Heart left ventricle (tissue), 16 donors: ENCODE results near the gene B3GAT1. TPM values are rescaled to one million over a fixed set of nuclear protein-coding genes. Genes with fewer than 3 reads are reported as not detected.

Source experiments
- ATAC-seq, 4 donors: fragments of 200-7000 bp; cut with Tn5 transposase; one replicate each; pipeline ENCODE4 v1.9.1; 2020 to 2022; ENCODE audit warnings: moderate library complexity in 4 of 4, mild to moderate bottlenecking in 3 of 4, moderate number of reproducible peaks in 1 of 4
- DNase-seq, 5 donors: peaks; one replicate each; pipeline ENCODE4 v3.0.0-alpha.2; 2020
- H3K27ac ChIP-seq, 12 donors: fragments of 200-600 bp; sonication (generic) in 4 of 12; one replicate each; pipeline versions ENCODE4 v1.5.0 to v1.8.0; 2016 to 2022; ENCODE audit warnings: mild to moderate bottlenecking in 2 of 12
- H3K27me3 ChIP-seq, 9 donors: fragments of 200-600 bp; sonication (generic) in 2 of 9; one replicate each; pipeline versions ENCODE4 v1.5.1 to v1.8.0; 2016 to 2022; ENCODE audit warnings: mild to moderate bottlenecking in 3 of 9
- H3K36me3 ChIP-seq, 9 donors: fragments of 200-600 bp; sonication (generic) in 2 of 9; one replicate each; pipeline versions ENCODE4 v1.5.0 to v1.8.0; 2018 to 2022; ENCODE audit warnings: mild to moderate bottlenecking in 2 of 9
- H3K4me1 ChIP-seq, 12 donors: fragments of 200-600 bp; sonication (generic) in 4 of 12; one replicate each; pipeline versions ENCODE4 v1.5.0 to v1.8.0; 2016 to 2022; ENCODE audit warnings: mild to moderate bottlenecking in 3 of 12
- H3K4me3 ChIP-seq, 12 donors: fragments of 200-600 bp; sonication (generic) in 4 of 12; one replicate each; pipeline versions ENCODE4 v1.5.0 to v1.8.0; 2017 to 2022; ENCODE audit warnings: mild to moderate bottlenecking in 9 of 12, moderate library complexity in 4 of 12
- H3K9me3 ChIP-seq, 12 donors: fragments of 200-600 bp; sonication (generic) in 4 of 12; one replicate each; pipeline versions ENCODE4 v1.5.0 to v1.8.0; 2016 to 2022; ENCODE audit warnings: mild to moderate bottlenecking in 1 of 12
- POLR2A ChIP-seq, 2 donors: fragments of 450-650 bp; IDR thresholded peaks; one replicate each; pipeline ENCODE4 v1.6.1; 2017; ENCODE audit warnings: antibody characterized with exemption in 2 of 2, mild to moderate bottlenecking in 2 of 2, moderate library complexity in 2 of 2
- WGBS, 4 donors: extraction: QIAGEN DNeasy Blood & Tissue Kit in 2 of 4; methylation state at CpG; one replicate each; pipeline versions ENCODE4 v1.1.5 to v1.1.7; 2013 to 2018; 5-methylcytosine and 5-hydroxymethylcytosine counted together
- intact Hi-C, 10 donors: fragments of 100-400 bp; cut with DNase I; formaldehyde crosslinking; loops; one replicate each; pipeline versions ENCODE4 v1.11.1 to v1.14.2; 2022
- polyA plus RNA-seq, 2 donors: library from polyadenylated mRNA; stranded (reverse); fragments of 200-250 nt; gene quantifications; one replicate each; pipeline ENCODE4 v1.2.3, GENCODE V29; 2013
- total RNA-seq, 9 donors: library from RNA; depleted of rRNA in 2 of 9; stranded (reverse); fragments of >200 nt in 2 of 9; fragmentation: NEBNext Ultra II Directional in 3 of 9; extraction: Animal tissue kit (Norgen Biotek cat#: 25700) in 3 of 9; gene quantifications; one replicate each; pipeline versions ENCODE4 v1.1.0 to v1.2.4, GENCODE V29; 2016 to 2023
- TF ChIP-seq, protein P1 (sequence below), 12 donors: fragments of 200-600 bp; sonication (generic) in 4 of 12; IDR thresholded peaks; one replicate each; pipeline versions ENCODE4 v1.5.0 to v1.8.0; 2018 to 2022; ENCODE audit warnings: antibody characterized with exemption in 12 of 12, mild to moderate bottlenecking in 5 of 12
- donor health status: ischemic (EF 13 %, LVEDD 7.1; RV severe dilation, severe dysfunction).
- donor health status: healthy with polysubstance abuse.
- donor health status: DM: no; HTN: yes; CAD: no.
- donor health status: DM: no; HTN: no; CAD: no.
- donor health status: ischemic (EF 25% LVEDD 6.9; RV normal size, moderate dysfunction).
- donor health status: ischemic (EF 25% LVEDD 5.7; RV mildly dilated, moderate dysfunction).
- donor health status: healthy.
- donor health status: DM: yes; HTN: yes; CAD: no.
- donor health status: ischemic (EF 35%, LVEDD 5.7; RV mildly dilated, moderate dysfunction).
- donor health status: nonischemic (EF 11% LVEDD 7.7; RV severe dilation, severe dysfunction).
- donor health status: DM: yes; HTN: yes; CAD: no.
- donor health status: PGD.
- donor health status: ischemic (EF 29% LVEDD 5.4; RV normal size, mild dysfunction).
- donor health status: nonischemic (EF 23%, LVEDD 6.1; RV moderate dilation, normal function).

B3GAT1 gene
- total and polyA plus RNA-seq, 11 donors, result 0.04 to 0.64 (median 0.09) TPM; not detected in 4

DNA sequence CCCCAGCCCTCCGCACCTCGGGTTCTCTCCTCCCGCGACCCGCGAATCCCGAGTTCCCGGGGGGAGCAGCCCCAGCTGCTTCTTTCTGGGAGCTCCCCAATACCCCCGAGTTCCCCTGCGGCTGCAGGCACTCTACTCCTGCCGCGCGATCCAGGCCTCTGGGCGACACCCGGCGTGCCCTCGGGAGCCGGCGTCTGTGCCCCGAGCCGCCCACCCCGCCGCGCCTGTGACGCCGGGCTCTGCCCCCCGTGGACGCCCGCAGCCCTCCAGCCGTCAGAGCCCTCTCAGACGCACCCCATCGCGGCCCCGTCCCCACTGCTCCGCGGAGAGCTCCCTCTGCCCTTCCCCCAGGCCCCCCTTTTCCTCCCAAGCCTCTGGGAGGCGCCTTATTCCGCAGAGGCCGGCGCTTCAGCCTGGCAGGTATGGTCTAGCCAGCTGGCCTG is 79.8 kb downstream of the B3GAT1 start:
- H3K36me3 ChIP-seq, result no peaks in the 10 kb centered on the region
- H3K4me3 ChIP-seq, result peak overlapping the region; percentile 9 to 62 (median 50)
- ATAC-seq, result peak in 2 of 4 donors; percentile 16 to 37
- H3K9me3 ChIP-seq, result no peaks in the 10 kb centered on the region
- intact Hi-C loops, result no loop called here
- peaks cover 0 to 40% (median 10%) of the 10 kb centered on the region in 9 donors for H3K27me3 ChIP-seq
- no peak for DNase-seq
- H3K4me1 ChIP-seq, result peaks cover 0 to 21% (median 12%) of the 10 kb centered on the region in 12 donors
- TF ChIP-seq POLR2A (IDR thresholded peaks at IDR 0.05), result no peak
- TF ChIP-seq, protein P1, sequence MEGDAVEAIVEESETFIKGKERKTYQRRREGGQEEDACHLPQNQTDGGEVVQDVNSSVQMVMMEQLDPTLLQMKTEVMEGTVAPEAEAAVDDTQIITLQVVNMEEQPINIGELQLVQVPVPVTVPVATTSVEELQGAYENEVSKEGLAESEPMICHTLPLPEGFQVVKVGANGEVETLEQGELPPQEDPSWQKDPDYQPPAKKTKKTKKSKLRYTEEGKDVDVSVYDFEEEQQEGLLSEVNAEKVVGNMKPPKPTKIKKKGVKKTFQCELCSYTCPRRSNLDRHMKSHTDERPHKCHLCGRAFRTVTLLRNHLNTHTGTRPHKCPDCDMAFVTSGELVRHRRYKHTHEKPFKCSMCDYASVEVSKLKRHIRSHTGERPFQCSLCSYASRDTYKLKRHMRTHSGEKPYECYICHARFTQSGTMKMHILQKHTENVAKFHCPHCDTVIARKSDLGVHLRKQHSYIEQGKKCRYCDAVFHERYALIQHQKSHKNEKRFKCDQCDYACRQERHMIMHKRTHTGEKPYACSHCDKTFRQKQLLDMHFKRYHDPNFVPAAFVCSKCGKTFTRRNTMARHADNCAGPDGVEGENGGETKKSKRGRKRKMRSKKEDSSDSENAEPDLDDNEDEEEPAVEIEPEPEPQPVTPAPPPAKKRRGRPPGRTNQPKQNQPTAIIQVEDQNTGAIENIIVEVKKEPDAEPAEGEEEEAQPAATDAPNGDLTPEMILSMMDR (IDR thresholded peaks at IDR 0.05), result no peak
- no peak overlapping the region for H3K27ac ChIP-seq
- 2 to 6% (median 2%) methylated on average over 29 to 40 of the region's 40 CpGs for WGBS, 4 donors

DNA sequence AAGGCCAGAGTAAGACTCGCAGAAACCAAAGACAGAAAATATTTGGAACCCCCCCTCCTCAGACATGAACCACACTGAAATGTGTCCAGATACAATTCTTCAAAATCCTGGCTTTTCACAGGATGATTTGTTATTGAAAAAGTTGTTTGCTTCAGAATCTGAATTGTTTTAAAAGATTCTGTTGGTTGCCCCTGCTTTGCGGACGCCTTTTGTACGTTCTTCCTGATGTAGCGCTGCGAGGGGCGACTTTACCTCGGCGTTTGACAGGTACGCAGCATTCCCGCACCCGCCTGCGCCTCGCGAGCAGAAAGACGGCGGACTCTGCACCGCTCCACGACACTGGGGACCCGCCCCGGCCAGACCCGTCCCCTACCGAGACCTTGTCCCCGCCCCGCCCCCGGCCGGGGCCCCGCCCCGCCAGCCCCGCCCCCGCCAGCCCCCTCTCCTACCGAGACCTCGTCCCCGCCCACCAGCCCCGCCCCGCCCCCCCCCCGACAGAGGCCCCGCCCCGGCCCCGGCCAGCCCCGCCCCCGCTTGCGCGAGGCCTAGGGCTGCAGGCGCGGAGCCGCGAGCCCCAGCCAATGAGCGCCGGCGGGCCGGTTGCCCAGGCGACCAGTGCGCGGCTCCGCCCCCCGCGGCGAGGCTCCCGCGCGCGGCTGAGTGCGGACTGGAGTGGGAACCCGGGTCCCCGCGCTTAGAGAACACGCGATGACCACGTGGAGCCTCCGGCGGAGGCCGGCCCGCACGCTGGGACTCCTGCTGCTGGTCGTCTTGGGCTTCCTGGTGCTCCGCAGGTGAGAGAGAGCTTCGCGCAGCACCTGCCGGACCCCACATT is 80.5 kb downstream of the B3GAT1 start, which contains the start of gene GLB1L2:
GLB1L2 (plus strand) TSS at position 635 of the 835 bp plus-strand sequence; CDS start at position 709, 74 bp downstream.
- peak within 1 kb of the TSS in 1 of 12 donors; percentile 62 for H3K27ac ChIP-seq
- no peak for TF ChIP-seq POLR2A (IDR thresholded peaks at IDR 0.05)
- TF ChIP-seq, protein P1 (IDR thresholded peaks at IDR 0.05), result no peak
- peak within 1 kb of the TSS; percentile 9 to 62 (median 50) for H3K4me3 ChIP-seq
- peaks cover 0 to 21% (median 12%) of the 10 kb centered on the region in 12 donors for H3K4me1 ChIP-seq
- WGBS, 4 donors, result 2 to 5% (median 2%) methylated on average over 25 to 80 of the region's 80 CpGs
- DNase-seq, result peak; percentile 58 to 88 (median 64)
- intact Hi-C loops, result no loop called here
- ATAC-seq, result peak; percentile 65 to 94 (median 90)
- no peaks in the 10 kb centered on the region for H3K9me3 ChIP-seq
- H3K36me3 ChIP-seq, result no peaks in the 10 kb centered on the region
- peaks cover 0 to 40% (median 10%) of the 10 kb centered on the region in 9 donors for H3K27me3 ChIP-seq

DNA sequence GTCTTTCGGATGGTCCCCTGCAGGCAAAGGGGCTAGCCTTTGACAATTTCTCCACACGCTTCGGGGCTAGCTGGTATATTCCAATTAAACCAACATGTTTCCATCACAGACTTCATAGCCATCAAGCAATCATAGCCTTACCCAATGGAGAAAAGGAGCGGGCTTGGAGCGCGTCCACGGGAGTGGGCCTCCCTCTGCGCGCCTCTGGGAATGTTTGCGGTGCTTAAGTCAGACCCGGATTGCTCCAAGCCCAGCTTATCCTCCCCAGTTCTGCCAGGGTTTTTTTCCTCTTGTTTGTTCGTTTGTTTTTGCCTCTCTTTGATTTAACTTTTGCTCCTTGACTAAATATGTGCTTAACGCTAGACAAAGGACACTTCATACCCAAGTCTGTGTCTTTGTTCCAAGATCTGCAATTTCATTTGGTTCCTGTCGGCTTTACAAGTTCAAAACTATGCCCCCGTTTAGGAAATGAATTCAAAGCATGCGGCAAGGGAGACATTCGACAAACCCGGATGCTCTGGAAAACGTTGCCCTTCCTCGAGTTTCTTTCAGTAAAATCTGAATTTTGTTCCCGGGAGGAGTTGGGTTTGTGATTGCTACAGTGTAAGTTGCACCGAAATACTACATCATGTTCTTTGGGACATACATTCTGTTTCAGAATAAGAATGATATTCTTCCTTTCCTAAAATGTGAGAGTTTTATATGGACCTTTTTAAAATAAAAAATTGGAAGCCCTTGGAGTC is 81.3 kb downstream of the B3GAT1 start:
- H3K9me3 ChIP-seq, result no peaks in the 10 kb centered on the region
- peaks cover 0 to 40% (median 10%) of the 10 kb centered on the region in 9 donors for H3K27me3 ChIP-seq
- H3K36me3 ChIP-seq, result no peaks in the 10 kb centered on the region
- 34 to 46% (median 39%) methylated on average over 22 of the region's 22 CpGs for WGBS, 4 donors
- ATAC-seq (no peak), DNase-seq (no peak)
- no peak for TF ChIP-seq POLR2A (IDR thresholded peaks at IDR 0.05)
- TF ChIP-seq, protein P1 (IDR thresholded peaks at IDR 0.05), result no peak
- peak overlapping the region in 10 of 12 donors; percentile 11 to 61 (median 48) for H3K4me3 ChIP-seq
- peaks cover 0 to 21% (median 12%) of the 10 kb centered on the region in 12 donors for H3K4me1 ChIP-seq
- intact Hi-C loops, result no loop called here
- H3K27ac ChIP-seq, result peak overlapping the region in 1 of 12 donors; percentile 62

Other genes with a start within 250 kb of the B3GAT1 start
- 10 to 100 TPM in 6 of 9 donors, 1 to 10 TPM in 3; 9.4 to 18.8 (median 11.0) TPM for gene NCAPD3, start 188.3 kb downstream of the B3GAT1 start, total RNA-seq
- 1 to 10 TPM; 4.7 to 9.8 TPM for gene NCAPD3, start 188.3 kb downstream of the B3GAT1 start, polyA plus RNA-seq
- 10 to 100 TPM; 35.0 to 49.6 (median 37.8) TPM for gene VPS26B, start 187.6 kb downstream of the B3GAT1 start, total RNA-seq
- gene VPS26B, start 187.6 kb downstream of the B3GAT1 start, polyA plus RNA-seq, result 10 to 100 TPM; 19.6 to 36.8 TPM
- gene THYN1, start 158.9 kb downstream of the B3GAT1 start, total RNA-seq, result 10 to 100 TPM; 34.1 to 47.8 (median 41.9) TPM
- 10 to 100 TPM; 48.8 to 59.4 TPM for gene THYN1, start 158.9 kb downstream of the B3GAT1 start, polyA plus RNA-seq
- 10 to 100 TPM; 23.2 to 48.2 (median 38.9) TPM for gene ACAD8, start 158.7 kb downstream of the B3GAT1 start, total RNA-seq
- gene ACAD8, start 158.7 kb downstream of the B3GAT1 start, polyA plus RNA-seq, result 10 to 100 TPM; 21.0 to 37.1 TPM
- gene GLB1L3, start 135.9 kb downstream of the B3GAT1 start, total RNA-seq, result not detected
- not detected for gene GLB1L3, start 135.9 kb downstream of the B3GAT1 start, polyA plus RNA-seq
- 1 to 10 TPM in 1 of 9 donors, under 1 TPM in 6, not detected in 2; 0.19 to 1.3 (median 0.37) TPM for gene GLB1L2, start 80.3 kb downstream of the B3GAT1 start, total RNA-seq
- gene GLB1L2, start 80.3 kb downstream of the B3GAT1 start, polyA plus RNA-seq, result under 1 TPM; 0.15 to 0.42 TPM